ENCODE results near the gene CDSN.

CDSN gene

GRCh38 chr6:31065556-31065955 lies 54.7 kb downstream of the CDSN start:
- DNase-seq: no peak
- Mint-ChIP-seq H3K4me3 (no peak overlapping the region), H3K9me3 (no peaks in the 10 kb centered on the region), H3K27me3 (ENCODE audit: low read depth, poor library complexity) (peaks cover 3% of the 10 kb centered on the region), H3K36me3 (ENCODE audit: low read depth) (no peaks in the 10 kb centered on the region), H3K27ac (no peak overlapping the region), H3K4me1 (peaks cover 17% of the 10 kb centered on the region)
- TF ChIP-seq, protein P1, sequence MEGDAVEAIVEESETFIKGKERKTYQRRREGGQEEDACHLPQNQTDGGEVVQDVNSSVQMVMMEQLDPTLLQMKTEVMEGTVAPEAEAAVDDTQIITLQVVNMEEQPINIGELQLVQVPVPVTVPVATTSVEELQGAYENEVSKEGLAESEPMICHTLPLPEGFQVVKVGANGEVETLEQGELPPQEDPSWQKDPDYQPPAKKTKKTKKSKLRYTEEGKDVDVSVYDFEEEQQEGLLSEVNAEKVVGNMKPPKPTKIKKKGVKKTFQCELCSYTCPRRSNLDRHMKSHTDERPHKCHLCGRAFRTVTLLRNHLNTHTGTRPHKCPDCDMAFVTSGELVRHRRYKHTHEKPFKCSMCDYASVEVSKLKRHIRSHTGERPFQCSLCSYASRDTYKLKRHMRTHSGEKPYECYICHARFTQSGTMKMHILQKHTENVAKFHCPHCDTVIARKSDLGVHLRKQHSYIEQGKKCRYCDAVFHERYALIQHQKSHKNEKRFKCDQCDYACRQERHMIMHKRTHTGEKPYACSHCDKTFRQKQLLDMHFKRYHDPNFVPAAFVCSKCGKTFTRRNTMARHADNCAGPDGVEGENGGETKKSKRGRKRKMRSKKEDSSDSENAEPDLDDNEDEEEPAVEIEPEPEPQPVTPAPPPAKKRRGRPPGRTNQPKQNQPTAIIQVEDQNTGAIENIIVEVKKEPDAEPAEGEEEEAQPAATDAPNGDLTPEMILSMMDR (IDR thresholded peaks at IDR 0.05): no peak
